ENCODE data around the gene XPC.
A peak's percentile ranks its signal among the peaks of the same experiment; 100 is the strongest.

The XPC gene

GRCh38 chr3:14181253-14181652 is 2.9 kb upstream of the XPC start:
- H3K4me3 ChIP-seq (ENCODE audit: low read length): no peak overlapping the region
- H3K4me1 ChIP-seq (ENCODE audit: control insufficient read depth, insufficient read depth, low read length): peaks cover 14% of the 10 kb centered on the region
- no peaks in the 10 kb centered on the region for H3K36me3 ChIP-seq (ENCODE audit: control insufficient read depth, insufficient read depth, low read length)
- H3K9me3 ChIP-seq (ENCODE audit: control insufficient read depth, low read length): no peaks in the 10 kb centered on the region
- H3K9ac ChIP-seq (ENCODE audit: low read length): no peak overlapping the region
- no peaks in the 10 kb centered on the region for H3K27me3 ChIP-seq (ENCODE audit: control insufficient read depth, insufficient read depth, low read length)

- Histone ChIP-seq H3K9ac (ENCODE audit: low read length) (peak overlapping the region; percentile 88), H3K9me3 (ENCODE audit: control insufficient read depth, low read length) (no peaks in the 10 kb centered on the region), H3K4me3 (ENCODE audit: low read length) (no peak overlapping the region), H3K4me1 (ENCODE audit: control insufficient read depth, insufficient read depth, low read length) (peaks cover 14% of the 10 kb centered on the region), H3K27me3 (ENCODE audit: control insufficient read depth, insufficient read depth, low read length) (no peaks in the 10 kb centered on the region), H3K36me3 (ENCODE audit: control insufficient read depth, insufficient read depth, low read length) (no peaks in the 10 kb centered on the region)
Measured at GRCh38 chr3:14179795-14180194, 1.4 kb upstream of the XPC start.

GRCh38 chr3:14179114-14179465 is 689 bp upstream of the XPC start:
- peaks cover 14% of the 10 kb centered on the region for H3K4me1 ChIP-seq (ENCODE audit: control insufficient read depth, insufficient read depth, low read length)

GRCh38 chr3:14177580-14178246 is 688 bp downstream of the XPC start:
- Histone ChIP-seq H3K4me1 (ENCODE audit: control insufficient read depth, insufficient read depth, low read length) (peaks cover 14% of the 10 kb centered on the region), H3K4me3 (ENCODE audit: low read length) (peak overlapping the region; percentile 93), H3K27me3 (ENCODE audit: control insufficient read depth, insufficient read depth, low read length) (no peaks in the 10 kb centered on the region), H3K9me3 (ENCODE audit: control insufficient read depth, low read length) (no peaks in the 10 kb centered on the region), H3K9ac (ENCODE audit: low read length) (peak overlapping the region; percentile 88), H3K36me3 (ENCODE audit: control insufficient read depth, insufficient read depth, low read length) (no peaks in the 10 kb centered on the region)

More at GRCh38 chr3:14179114-14179465, 689 bp upstream of the XPC start:
- peak overlapping the region; percentile 88 for H3K9ac ChIP-seq (ENCODE audit: low read length)
- peak overlapping the region; percentile 93 for H3K4me3 ChIP-seq (ENCODE audit: low read length)
- no peaks in the 10 kb centered on the region for H3K36me3 ChIP-seq (ENCODE audit: control insufficient read depth, insufficient read depth, low read length)
- H3K27me3 ChIP-seq (ENCODE audit: control insufficient read depth, insufficient read depth, low read length): no peaks in the 10 kb centered on the region
- no peaks in the 10 kb centered on the region for H3K9me3 ChIP-seq (ENCODE audit: control insufficient read depth, low read length)

- H3K9me3 ChIP-seq (ENCODE audit: control insufficient read depth, low read length): no peaks in the 10 kb centered on the region
- no peak overlapping the region for H3K9ac ChIP-seq (ENCODE audit: low read length)
- H3K4me3 ChIP-seq (ENCODE audit: low read length): no peak overlapping the region
- H3K36me3 ChIP-seq (ENCODE audit: control insufficient read depth, insufficient read depth, low read length): no peaks in the 10 kb centered on the region
- H3K4me1 ChIP-seq (ENCODE audit: control insufficient read depth, insufficient read depth, low read length): peaks cover 14% of the 10 kb centered on the region
- no peaks in the 10 kb centered on the region for H3K27me3 ChIP-seq (ENCODE audit: control insufficient read depth, insufficient read depth, low read length)
Measured at GRCh38 chr3:14175383-14176037, 2.9 kb downstream of the XPC start.

GRCh38 chr3:14174483-14174882 is 3.9 kb downstream of the XPC start:
- Histone ChIP-seq H3K27me3 (ENCODE audit: control insufficient read depth, insufficient read depth, low read length) (no peaks in the 10 kb centered on the region), H3K36me3 (ENCODE audit: control insufficient read depth, insufficient read depth, low read length) (no peaks in the 10 kb centered on the region), H3K9me3 (ENCODE audit: control insufficient read depth, low read length) (no peaks in the 10 kb centered on the region), H3K4me1 (ENCODE audit: control insufficient read depth, insufficient read depth, low read length) (peaks cover 12% of the 10 kb centered on the region), H3K4me3 (ENCODE audit: low read length) (no peak overlapping the region), H3K9ac (ENCODE audit: low read length) (no peak overlapping the region)

- no peaks in the 10 kb centered on the region for H3K36me3 ChIP-seq (ENCODE audit: control insufficient read depth, insufficient read depth, low read length)
- peaks cover 5% of the 10 kb centered on the region for H3K4me1 ChIP-seq (ENCODE audit: control insufficient read depth, insufficient read depth, low read length)
Measured at GRCh38 chr3:14172496-14172895, 5.9 kb downstream of the XPC start.

GRCh38 chr3:14170531-14171159 is 7.8 kb downstream of the XPC start:
- H3K36me3 ChIP-seq (ENCODE audit: control insufficient read depth, insufficient read depth, low read length): peaks cover 5% of the 10 kb centered on the region
- no peak overlapping the region for H3K4me3 ChIP-seq (ENCODE audit: low read length)
- no peaks in the 10 kb centered on the region for H3K4me1 ChIP-seq (ENCODE audit: control insufficient read depth, insufficient read depth, low read length)
- no peaks in the 10 kb centered on the region for H3K9me3 ChIP-seq (ENCODE audit: control insufficient read depth, low read length)
- no peaks in the 10 kb centered on the region for H3K27me3 ChIP-seq (ENCODE audit: control insufficient read depth, insufficient read depth, low read length)
- no peak overlapping the region for H3K9ac ChIP-seq (ENCODE audit: low read length)

More at GRCh38 chr3:14172496-14172895, 5.9 kb downstream of the XPC start:
- H3K9ac ChIP-seq (ENCODE audit: low read length): no peak overlapping the region
- no peaks in the 10 kb centered on the region for H3K9me3 ChIP-seq (ENCODE audit: control insufficient read depth, low read length)
- no peak overlapping the region for H3K4me3 ChIP-seq (ENCODE audit: low read length)
- no peaks in the 10 kb centered on the region for H3K27me3 ChIP-seq (ENCODE audit: control insufficient read depth, insufficient read depth, low read length)

- H3K4me1 ChIP-seq (ENCODE audit: control insufficient read depth, insufficient read depth, low read length): no peaks in the 10 kb centered on the region
- H3K9me3 ChIP-seq (ENCODE audit: control insufficient read depth, low read length): no peaks in the 10 kb centered on the region
- H3K9ac ChIP-seq (ENCODE audit: low read length): no peak overlapping the region
- no peaks in the 10 kb centered on the region for H3K27me3 ChIP-seq (ENCODE audit: control insufficient read depth, insufficient read depth, low read length)
- H3K36me3 ChIP-seq (ENCODE audit: control insufficient read depth, insufficient read depth, low read length): peaks cover 8% of the 10 kb centered on the region
- no peak overlapping the region for H3K4me3 ChIP-seq (ENCODE audit: low read length)
Measured at GRCh38 chr3:14169871-14170270, 8.5 kb downstream of the XPC start.

GRCh38 chr3:14169435-14169834 is 9.0 kb downstream of the XPC start:
- Histone ChIP-seq H3K9ac (ENCODE audit: low read length) (no peak overlapping the region), H3K9me3 (ENCODE audit: control insufficient read depth, low read length) (no peaks in the 10 kb centered on the region), H3K36me3 (ENCODE audit: control insufficient read depth, insufficient read depth, low read length) (peaks cover 8% of the 10 kb centered on the region), H3K27me3 (ENCODE audit: control insufficient read depth, insufficient read depth, low read length) (no peaks in the 10 kb centered on the region), H3K4me3 (ENCODE audit: low read length) (no peak overlapping the region), H3K4me1 (ENCODE audit: control insufficient read depth, insufficient read depth, low read length) (no peaks in the 10 kb centered on the region)

GRCh38 chr3:14166877-14167603 is 11.4 kb downstream of the XPC start:
- Histone ChIP-seq H3K4me3 (ENCODE audit: low read length) (no peak overlapping the region), H3K27me3 (ENCODE audit: control insufficient read depth, insufficient read depth, low read length) (no peaks in the 10 kb centered on the region), H3K9me3 (ENCODE audit: control insufficient read depth, low read length) (no peaks in the 10 kb centered on the region), H3K9ac (ENCODE audit: low read length) (no peak overlapping the region), H3K36me3 (ENCODE audit: control insufficient read depth, insufficient read depth, low read length) (peaks cover 8% of the 10 kb centered on the region), H3K4me1 (ENCODE audit: control insufficient read depth, insufficient read depth, low read length) (no peaks in the 10 kb centered on the region)

- H3K4me1 ChIP-seq (ENCODE audit: control insufficient read depth, insufficient read depth, low read length): no peaks in the 10 kb centered on the region
- no peak overlapping the region for H3K4me3 ChIP-seq (ENCODE audit: low read length)
- H3K27me3 ChIP-seq (ENCODE audit: control insufficient read depth, insufficient read depth, low read length): no peaks in the 10 kb centered on the region
- no peak overlapping the region for H3K9ac ChIP-seq (ENCODE audit: low read length)
- peaks cover 12% of the 10 kb centered on the region for H3K36me3 ChIP-seq (ENCODE audit: control insufficient read depth, insufficient read depth, low read length)
- H3K9me3 ChIP-seq (ENCODE audit: control insufficient read depth, low read length): no peaks in the 10 kb centered on the region
Measured at GRCh38 chr3:14162178-14162577, 16.2 kb downstream of the XPC start.
